ENCODE measurements around the gene SNX5. TPM values are rescaled to one million over a fixed set of nuclear protein-coding genes. Genes with fewer than 3 reads are reported as not detected.

The SNX5 gene
- total and polyA plus RNA-seq, 10 of the 15 experiments (the other 5 are each of a cell fraction or from before 2014, with no cell fraction given), result 92.9 to 316 (median 245) TPM

DNA sequence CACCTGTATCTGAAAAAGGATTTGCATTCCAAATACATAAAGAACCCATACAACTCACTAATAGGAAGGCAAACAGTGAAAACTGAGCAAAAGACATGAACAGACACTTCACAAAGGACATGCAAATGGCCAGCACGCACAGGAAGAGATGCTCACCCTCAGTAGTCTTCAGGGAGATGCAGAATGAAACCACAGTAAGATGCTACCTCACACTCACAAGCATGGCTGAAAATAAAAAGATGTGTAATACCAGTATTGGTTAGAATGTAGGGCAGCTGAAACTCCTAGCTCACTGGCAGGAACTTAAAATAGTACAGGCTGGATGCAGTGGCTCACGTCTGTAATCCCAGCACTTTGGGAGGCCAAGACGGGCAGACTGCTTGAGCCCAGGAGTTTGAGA, 64.6 kb downstream of the SNX5 start (continued):
- TF ChIP-seq CHD1 (IDR thresholded peaks at IDR 0.05; ENCODE audit: low read depth, low read length) (no peak), MEF2A (IDR thresholded peaks at IDR 0.05; ENCODE audit: insufficient read depth, low read depth, low read length) (peak; percentile 61), BCL11A (IDR thresholded peaks at IDR 0.05; ENCODE audit: low read depth, low read length) (peak; percentile 24; the same call in 1 of the 2 replicates), CBFB (IDR thresholded peaks at IDR 0.05; ENCODE audit: low read depth) (peak; percentile 70; the same call in 1 of the 2 replicates), LARP7 (IDR thresholded peaks at IDR 0.05) (no peak), EZH2 (IDR thresholded peaks at IDR 0.05; ENCODE audit: borderline replicate concordance, control insufficient read depth, low read depth, low read length) (no peak), EED (IDR thresholded peaks at IDR 0.05; ENCODE audit: low read depth) (peak; percentile 87), RUNX3 (IDR thresholded peaks at IDR 0.05; ENCODE audit: low read length) (peak; percentile 92), KDM1A (IDR thresholded peaks at IDR 0.05; ENCODE audit: borderline replicate concordance) (no peak), FOXM1 (IDR thresholded peaks at IDR 0.05; ENCODE audit: low read depth, low read length) (0 out of 2 replicates have a peak, but pooled peaks have one; percentile 38), NFIC (IDR thresholded peaks at IDR 0.05; ENCODE audit: low read depth, low read length) (peak; percentile 59), FOXK2 (IDR thresholded peaks at IDR 0.05) (no peak), SUPT20H (IDR thresholded peaks at IDR 0.05; ENCODE audit: borderline replicate concordance, control insufficient read depth, low read depth, low read length) (no peak), POLR2AphosphoS5 (IDR thresholded peaks at IDR 0.05; ENCODE audit: low read length) (no peak), RAD51 (IDR thresholded peaks at IDR 0.05) (no peak), CBX5 (IDR thresholded peaks at IDR 0.05; ENCODE audit: low read depth) (peak; percentile 89)
- TF ChIP-seq, protein P1, sequence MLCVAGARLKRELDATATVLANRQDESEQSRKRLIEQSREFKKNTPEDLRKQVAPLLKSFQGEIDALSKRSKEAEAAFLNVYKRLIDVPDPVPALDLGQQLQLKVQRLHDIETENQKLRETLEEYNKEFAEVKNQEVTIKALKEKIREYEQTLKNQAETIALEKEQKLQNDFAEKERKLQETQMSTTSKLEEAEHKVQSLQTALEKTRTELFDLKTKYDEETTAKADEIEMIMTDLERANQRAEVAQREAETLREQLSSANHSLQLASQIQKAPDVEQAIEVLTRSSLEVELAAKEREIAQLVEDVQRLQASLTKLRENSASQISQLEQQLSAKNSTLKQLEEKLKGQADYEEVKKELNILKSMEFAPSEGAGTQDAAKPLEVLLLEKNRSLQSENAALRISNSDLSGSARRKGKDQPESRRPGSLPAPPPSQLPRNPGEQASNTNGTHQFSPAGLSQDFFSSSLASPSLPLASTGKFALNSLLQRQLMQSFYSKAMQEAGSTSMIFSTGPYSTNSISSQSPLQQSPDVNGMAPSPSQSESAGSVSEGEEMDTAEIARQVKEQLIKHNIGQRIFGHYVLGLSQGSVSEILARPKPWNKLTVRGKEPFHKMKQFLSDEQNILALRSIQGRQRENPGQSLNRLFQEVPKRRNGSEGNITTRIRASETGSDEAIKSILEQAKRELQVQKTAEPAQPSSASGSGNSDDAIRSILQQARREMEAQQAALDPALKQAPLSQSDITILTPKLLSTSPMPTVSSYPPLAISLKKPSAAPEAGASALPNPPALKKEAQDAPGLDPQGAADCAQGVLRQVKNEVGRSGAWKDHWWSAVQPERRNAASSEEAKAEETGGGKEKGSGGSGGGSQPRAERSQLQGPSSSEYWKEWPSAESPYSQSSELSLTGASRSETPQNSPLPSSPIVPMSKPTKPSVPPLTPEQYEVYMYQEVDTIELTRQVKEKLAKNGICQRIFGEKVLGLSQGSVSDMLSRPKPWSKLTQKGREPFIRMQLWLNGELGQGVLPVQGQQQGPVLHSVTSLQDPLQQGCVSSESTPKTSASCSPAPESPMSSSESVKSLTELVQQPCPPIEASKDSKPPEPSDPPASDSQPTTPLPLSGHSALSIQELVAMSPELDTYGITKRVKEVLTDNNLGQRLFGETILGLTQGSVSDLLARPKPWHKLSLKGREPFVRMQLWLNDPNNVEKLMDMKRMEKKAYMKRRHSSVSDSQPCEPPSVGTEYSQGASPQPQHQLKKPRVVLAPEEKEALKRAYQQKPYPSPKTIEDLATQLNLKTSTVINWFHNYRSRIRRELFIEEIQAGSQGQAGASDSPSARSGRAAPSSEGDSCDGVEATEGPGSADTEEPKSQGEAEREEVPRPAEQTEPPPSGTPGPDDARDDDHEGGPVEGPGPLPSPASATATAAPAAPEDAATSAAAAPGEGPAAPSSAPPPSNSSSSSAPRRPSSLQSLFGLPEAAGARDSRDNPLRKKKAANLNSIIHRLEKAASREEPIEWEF (IDR thresholded peaks at IDR 0.05; ENCODE audit: insufficient replicate concordance, low read depth, low read length), result no peak
- TF ChIP-seq, protein P2, sequence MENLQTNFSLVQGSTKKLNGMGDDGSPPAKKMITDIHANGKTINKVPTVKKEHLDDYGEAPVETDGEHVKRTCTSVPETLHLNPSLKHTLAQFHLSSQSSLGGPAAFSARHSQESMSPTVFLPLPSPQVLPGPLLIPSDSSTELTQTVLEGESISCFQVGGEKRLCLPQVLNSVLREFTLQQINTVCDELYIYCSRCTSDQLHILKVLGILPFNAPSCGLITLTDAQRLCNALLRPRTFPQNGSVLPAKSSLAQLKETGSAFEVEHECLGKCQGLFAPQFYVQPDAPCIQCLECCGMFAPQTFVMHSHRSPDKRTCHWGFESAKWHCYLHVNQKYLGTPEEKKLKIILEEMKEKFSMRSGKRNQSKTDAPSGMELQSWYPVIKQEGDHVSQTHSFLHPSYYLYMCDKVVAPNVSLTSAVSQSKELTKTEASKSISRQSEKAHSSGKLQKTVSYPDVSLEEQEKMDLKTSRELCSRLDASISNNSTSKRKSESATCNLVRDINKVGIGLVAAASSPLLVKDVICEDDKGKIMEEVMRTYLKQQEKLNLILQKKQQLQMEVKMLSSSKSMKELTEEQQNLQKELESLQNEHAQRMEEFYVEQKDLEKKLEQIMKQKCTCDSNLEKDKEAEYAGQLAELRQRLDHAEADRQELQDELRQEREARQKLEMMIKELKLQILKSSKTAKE (IDR thresholded peaks at IDR 0.05; ENCODE audit: low read depth, poor library complexity, severe bottlenecking), result peak; percentile 24
